ENCODE data around the gene EMC1.
"Not testable (repeated sequence)": the region's sequence is repeated elsewhere in the genome, so short reads cannot be mapped to it uniquely, and the experiment has no call there.

Gene EMC1

DNA sequence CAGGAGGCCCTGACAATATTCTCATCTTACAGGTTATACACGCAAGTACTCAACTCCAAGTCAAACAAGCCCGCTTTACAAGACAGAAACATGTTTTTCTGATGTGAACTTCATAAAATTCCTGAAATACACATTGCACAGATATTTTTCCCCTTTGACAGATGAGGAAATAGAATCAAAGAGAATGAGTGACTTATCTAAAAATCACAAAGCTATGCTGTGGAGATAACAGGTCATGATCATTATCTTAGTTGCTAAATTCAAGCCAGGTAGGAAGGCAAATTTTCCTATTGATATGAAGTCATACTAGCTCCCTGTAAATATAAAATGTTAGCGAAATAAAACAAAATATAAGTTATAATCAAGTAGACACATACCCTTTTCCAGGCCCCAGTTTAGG lies 59.5 kb downstream of the EMC1 start:
- H3K4me3 ChIP-seq (ENCODE audit: low read depth, low read length): no peak overlapping the region
- TF ChIP-seq, protein P1, sequence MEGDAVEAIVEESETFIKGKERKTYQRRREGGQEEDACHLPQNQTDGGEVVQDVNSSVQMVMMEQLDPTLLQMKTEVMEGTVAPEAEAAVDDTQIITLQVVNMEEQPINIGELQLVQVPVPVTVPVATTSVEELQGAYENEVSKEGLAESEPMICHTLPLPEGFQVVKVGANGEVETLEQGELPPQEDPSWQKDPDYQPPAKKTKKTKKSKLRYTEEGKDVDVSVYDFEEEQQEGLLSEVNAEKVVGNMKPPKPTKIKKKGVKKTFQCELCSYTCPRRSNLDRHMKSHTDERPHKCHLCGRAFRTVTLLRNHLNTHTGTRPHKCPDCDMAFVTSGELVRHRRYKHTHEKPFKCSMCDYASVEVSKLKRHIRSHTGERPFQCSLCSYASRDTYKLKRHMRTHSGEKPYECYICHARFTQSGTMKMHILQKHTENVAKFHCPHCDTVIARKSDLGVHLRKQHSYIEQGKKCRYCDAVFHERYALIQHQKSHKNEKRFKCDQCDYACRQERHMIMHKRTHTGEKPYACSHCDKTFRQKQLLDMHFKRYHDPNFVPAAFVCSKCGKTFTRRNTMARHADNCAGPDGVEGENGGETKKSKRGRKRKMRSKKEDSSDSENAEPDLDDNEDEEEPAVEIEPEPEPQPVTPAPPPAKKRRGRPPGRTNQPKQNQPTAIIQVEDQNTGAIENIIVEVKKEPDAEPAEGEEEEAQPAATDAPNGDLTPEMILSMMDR (IDR thresholded peaks at IDR 0.05; ENCODE audit: borderline replicate concordance, insufficient read depth, low read depth, low read length): no peak

DNA sequence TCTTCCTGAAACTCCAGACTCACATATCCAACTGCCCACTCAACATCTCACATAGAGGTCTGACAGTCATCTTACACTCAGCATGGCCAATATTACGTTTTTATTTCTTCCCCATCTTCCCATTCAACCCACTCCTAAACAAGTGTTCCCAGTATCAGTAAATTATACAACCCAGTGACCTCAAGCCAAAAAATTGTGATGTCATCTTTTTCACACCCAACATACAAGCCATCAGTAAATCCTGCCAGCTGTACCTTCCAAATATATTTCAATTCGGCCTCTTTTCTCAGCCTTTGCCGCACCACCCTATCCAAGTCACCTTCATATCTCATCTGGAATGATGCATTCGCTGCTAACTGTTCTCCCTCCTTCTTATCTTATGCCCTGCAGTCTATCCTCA lies 60.9 kb downstream of the EMC1 start:
- H3K4me3 ChIP-seq (ENCODE audit: low read depth, low read length): no peak overlapping the region
- TF ChIP-seq, protein P1 (IDR thresholded peaks at IDR 0.05; ENCODE audit: borderline replicate concordance, insufficient read depth, low read depth, low read length): no peak

DNA sequence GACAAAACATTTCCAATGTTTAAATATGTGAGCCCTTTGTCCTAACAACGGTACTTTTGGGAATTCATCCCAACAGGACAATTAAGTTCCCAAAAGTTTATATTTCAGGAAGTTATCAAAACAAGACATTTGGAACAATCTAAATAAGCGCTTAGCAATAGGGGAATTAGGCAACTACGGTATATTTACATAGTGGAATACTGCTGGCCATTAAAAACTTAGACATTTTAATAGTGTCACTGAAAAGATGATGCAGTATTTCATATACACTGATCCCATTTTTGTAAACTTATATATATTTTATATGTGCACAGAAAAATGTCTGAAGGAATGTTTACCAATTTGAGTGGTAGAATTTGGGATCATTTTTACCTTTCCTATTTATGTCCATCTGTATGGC lies 62.1 kb downstream of the EMC1 start:
- no peak overlapping the region for H3K4me3 ChIP-seq (ENCODE audit: low read depth, low read length)
- TF ChIP-seq, protein P1 (IDR thresholded peaks at IDR 0.05; ENCODE audit: borderline replicate concordance, insufficient read depth, low read depth, low read length): no peak

DNA sequence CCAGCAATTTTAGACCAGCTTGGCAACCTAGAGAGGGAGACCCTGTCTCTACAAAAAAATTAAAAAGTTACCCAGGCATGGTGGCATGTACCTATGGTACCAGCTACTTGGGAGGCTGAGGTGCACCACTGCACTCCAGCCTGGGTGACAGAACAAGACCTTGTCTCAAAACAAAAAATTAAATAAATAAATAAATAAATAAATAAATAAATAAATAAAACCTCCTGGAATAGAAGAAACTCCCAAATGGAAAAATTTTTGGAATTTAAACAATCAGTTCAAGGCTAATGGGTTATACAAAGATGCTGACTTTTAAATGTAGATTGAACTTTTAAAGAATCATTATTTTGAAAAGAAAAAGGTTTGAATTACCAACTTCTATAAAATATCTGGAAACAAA lies 63.5 kb downstream of the EMC1 start:
- H3K4me3 ChIP-seq (ENCODE audit: low read depth, low read length): no peak overlapping the region
- TF ChIP-seq, protein P1 (IDR thresholded peaks at IDR 0.05; ENCODE audit: borderline replicate concordance, insufficient read depth, low read depth, low read length): no peak

DNA sequence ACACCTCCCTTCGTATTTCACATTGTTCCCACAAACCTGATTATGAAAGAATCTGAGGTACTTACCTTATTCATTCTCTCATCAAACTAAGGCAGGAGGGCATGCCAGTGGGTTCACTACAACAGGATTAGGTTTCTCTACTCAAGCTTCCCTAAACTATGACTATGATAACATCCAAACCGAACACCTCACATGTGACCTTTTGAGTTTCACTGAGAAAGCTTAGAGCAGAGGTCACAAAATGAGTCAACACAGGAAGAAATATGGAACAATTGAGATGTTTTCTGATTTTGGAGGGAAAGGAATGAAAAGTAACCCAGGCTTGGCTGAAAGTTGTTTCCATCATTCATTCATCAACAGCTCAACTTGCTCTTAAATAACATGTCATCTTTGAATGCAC lies 65.3 kb downstream of the EMC1 start:
- TF ChIP-seq, protein P1 (IDR thresholded peaks at IDR 0.05; ENCODE audit: borderline replicate concordance, insufficient read depth, low read depth, low read length): no peak
- H3K4me3 ChIP-seq (ENCODE audit: low read depth, low read length): no peak overlapping the region

DNA sequence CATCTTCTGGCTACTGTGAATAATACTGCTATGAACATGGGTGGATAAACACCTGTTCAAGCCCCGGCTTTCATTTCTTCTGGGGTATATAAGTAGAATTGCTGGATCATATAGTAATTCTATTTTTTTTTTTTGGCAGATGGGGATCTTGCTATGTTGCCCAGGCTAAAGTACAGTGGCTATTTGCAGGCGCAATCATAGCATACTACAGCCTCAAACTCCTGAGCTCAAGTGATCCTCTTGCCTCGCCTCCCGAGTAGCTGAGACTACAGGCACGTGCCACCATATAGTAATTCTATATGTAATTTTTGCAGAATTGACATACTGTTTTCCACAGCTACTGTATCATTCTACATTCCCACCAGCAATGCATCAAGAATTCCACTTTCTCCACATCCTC lies 69.1 kb downstream of the EMC1 start:
- no peak overlapping the region for H3K4me3 ChIP-seq (ENCODE audit: low read depth, low read length)
- TF ChIP-seq, protein P1 (IDR thresholded peaks at IDR 0.05; ENCODE audit: borderline replicate concordance, insufficient read depth, low read depth, low read length): no peak

DNA sequence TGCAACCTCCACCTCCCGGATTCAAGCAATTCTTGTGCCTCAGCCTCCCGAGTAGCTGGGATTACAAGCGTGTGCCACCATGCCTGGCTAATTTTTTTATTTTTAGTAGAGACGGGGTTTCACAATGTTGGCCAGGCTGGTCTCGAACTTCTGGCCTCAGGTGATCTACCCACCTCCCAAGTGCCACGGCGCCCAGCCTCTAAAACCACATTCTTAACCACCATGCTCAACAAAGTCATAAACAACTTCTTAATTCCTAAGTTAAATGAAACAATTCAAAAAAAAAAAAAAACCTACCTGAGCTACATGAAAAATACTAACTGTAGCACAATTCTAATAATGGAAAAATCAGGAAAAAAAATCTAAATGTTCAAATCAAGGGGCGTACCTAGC lies 71.1 kb downstream of the EMC1 start:
- not testable (repeated sequence) for H3K4me3 ChIP-seq (ENCODE audit: low read depth, low read length)

Data from GM12875 (cell line).